NCI-H2029 (cell line): ENCODE measurements around the gene PRKCZ.
"Not testable (repeated sequence)": the region's sequence is repeated elsewhere in the genome, so short reads cannot be mapped to it uniquely, and the experiment has no call there.

Experiments used
- DNase-seq: peaks from one replicate; lab custom pipeline; 2025; lab: John Stamatoyannopoulos, UW

Gene PRKCZ

GRCh38 chr1:2115008-2115641, 64.9 kb downstream of the PRKCZ start:
- DNase-seq: no peak

GRCh38 chr1:2115702-2116341, 65.6 kb downstream of the PRKCZ start:
- no peak for DNase-seq

- DNase-seq: no peak
These were observed 69.7 kb downstream of the PRKCZ start for GRCh38 chr1:2119886-2120285.

GRCh38 chr1:2121101-2121691, 71.0 kb downstream of the PRKCZ start:
- no peak for DNase-seq

DNA sequence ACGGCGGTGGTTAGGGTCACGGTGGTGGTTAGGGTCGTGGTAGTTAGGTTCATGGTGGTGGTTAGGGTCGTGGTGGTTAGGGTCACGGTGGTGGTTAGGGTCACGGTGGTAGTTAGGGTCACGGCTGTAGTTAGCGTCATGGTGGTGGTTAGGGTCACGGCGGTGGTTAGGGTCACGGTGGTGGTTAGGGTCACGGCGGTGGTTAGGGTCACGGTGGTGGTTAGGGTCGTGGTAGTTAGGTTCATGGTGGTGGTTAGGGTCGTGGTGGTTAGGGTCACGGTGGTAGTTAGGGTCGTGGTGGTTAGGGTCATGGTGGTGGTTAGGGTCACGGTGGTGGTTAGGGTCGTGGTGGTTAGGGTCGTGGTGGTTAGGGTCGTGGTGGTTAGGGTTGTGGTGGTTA, 71.6 kb downstream of the PRKCZ start:
- not testable (repeated sequence) for DNase-seq

DNA sequence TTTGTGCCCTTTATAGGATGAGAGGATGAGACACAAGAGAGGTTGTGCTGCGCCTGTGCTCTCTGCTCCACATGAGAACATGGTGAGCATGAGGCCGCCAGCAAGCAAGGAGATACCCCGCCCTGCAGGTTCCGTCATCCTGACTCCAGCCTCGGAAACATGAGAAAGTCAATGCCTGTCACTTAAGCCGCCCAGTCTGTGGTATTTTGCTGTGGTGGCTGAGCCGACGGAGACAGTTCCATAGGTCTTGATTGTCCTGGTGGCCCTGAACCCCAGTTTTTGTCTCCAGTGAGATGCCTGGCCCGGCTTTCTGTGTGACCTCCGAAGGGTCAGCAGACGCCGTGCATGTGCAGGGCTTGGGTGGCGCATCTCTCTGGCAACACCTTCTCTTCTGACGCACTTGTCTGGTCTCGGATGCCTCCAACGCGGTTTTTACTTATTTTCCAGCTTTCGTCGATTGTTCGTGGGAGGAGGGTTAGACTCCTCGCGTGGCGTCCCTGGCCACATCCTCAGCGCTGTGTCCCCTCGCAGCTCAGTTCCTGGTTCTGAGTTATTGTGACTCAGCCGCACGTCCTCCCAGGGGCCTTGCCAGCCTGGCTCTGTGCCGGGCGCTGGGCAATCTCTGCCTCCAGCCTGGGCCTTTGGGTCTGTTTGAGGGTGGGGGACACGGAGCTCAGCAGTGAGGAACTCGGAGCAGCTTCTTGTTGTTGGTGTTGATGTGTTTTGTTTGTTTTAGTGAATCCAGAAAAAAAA, 74.4 kb downstream of the PRKCZ start:
- DNase-seq: no peak

DNA sequence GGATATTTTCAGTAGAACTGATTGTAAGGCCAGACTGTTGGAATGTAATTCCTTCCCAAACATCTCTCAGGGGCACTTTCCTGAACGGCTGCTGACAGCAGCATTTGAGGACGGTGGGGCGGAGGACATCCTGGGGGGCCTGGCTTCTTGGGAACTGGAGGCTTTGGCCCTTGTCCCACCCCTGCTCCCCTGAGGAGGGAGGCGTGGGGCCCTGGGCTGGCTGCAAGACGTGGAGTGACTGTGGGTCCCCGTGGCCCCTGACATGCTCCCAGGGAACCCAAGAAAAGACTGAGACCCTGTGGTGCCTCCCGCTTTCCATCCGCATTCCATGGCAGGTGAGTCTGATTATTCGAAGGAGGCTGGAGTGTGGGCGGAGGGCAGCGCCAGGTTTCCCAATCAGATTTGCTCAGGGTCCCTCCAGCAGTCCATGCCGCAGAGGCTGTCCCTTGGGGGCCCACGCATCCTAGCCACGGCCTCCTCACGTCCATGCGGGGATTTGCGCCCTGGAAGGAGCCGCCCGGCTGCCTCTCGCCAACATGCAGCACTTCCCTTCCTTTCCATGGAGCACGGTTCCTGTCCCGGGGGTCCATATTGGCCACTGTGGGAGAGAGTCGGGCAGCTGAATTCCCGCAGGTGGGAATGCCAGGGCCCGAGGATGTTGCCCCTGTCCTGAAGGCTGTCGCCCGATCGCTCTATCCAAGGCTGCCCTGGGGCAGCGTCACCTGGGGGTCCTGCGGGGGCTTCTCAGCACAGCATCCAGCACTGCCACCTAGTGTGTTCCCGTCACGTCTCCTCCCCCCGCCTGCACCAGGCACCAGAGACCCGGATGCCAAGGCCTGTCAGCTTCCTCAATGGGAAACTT, 75.4 kb downstream of the PRKCZ start:
- DNase-seq: no peak

- no peak for DNase-seq
These were observed 76.3 kb downstream of the PRKCZ start for GRCh38 chr1:2126331-2127186.

GRCh38 chr1:2127187-2128145, 77.3 kb downstream of the PRKCZ start:
- no peak for DNase-seq

GRCh38 chr1:2128189-2128901, 78.1 kb downstream of the PRKCZ start:
- no peak for DNase-seq

DNA sequence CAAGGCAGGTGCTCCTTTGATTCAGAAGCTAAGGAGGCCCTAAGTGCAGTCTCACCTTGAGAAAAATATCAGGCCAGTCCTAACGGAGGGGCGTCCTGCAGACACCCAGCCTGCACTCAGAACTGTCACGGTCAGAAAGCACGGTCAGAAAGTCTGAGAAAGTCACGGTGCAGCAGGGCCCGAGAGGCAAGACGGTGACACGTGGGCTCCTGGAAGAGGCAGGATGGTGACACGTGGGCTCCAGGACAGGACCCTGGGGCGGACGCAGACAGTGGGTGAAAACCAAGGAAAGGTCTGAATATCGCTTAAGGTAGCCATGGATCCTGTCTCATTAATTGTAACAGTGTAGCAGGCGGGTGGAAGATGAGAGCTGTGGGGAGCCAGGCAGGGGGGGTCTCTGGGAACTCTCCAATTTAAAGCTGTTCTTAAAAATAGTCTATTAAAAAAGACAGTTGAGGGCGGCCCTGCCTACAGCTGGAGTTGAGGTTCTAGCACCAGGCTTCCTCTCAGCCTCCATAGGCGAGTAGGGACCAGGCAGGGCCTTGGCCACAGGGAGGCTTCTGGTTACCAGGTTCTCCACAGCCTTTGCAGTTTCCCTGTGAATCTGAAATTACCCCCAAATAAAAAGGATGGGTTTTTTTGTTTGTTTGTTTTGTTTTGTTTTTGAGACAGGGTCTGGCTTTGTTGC, 79.2 kb downstream of the PRKCZ start:
- no peak for DNase-seq

GRCh38 chr1:2130156-2130555, 79.9 kb downstream of the PRKCZ start:
- DNase-seq: no peak

- DNase-seq: no peak
These were observed 80.7 kb downstream of the PRKCZ start for GRCh38 chr1:2130871-2131289.

GRCh38 chr1:2132222-2133038, 82.2 kb downstream of the PRKCZ start:
- DNase-seq: no peak

GRCh38 chr1:2133039-2133878, 83.0 kb downstream of the PRKCZ start:
- DNase-seq: peak; percentile 91

- no peak for DNase-seq
These were observed 83.6 kb downstream of the PRKCZ start for GRCh38 chr1:2133879-2134215.

DNA sequence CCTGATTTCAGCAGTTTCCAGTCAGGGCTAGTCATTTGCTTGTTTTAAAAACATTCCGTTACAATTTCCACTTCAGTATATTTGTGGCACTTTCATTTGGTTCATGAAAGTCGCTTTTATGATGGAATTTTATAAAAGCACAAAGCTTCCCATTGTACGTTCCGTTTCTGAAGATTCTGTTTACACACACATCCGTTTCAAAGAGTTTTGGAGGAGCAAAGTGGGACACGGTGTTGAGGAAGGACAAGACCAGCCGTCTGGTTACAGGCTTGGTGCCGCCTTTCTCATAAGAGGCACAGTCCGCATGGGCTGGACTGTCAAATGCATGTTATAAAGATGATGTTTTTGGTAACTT, 84.0 kb downstream of the PRKCZ start:
- no peak for DNase-seq
